ENCODE data around the gene ATP2B3. TPM values are rescaled to one million over a fixed set of nuclear protein-coding genes. Genes with fewer than 3 reads are reported as not detected.
A peak's percentile ranks its signal among the peaks of the same experiment; 100 is the strongest.

The ATP2B3 gene
- total RNA-seq, 6 donors from 2014 or later, result 0.10 to 0.55 (median 0.33) TPM; not detected in 2

DNA sequence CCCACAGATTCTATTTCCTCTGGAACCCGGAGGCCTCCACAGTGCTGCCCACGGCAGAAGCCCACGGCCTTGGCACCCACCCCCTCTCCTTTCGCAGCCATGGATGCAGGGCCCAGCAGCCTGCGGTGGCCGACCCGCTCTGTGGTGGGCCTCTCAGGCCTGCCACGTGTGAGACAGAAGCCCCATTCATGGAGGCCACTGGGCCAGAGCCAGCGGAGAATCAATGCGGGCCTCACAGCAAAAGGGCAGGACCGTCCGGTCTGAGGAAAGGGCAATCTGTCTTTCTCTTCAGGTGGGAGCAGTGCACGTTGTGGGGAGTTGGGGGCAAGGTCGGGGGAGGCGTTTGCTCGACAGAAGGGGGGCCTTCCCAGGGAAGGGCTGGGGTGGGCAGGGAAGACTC lies 38.7 kb upstream of the ATP2B3 start:
- Histone ChIP-seq H3K36me3 (no peaks in the 10 kb centered on the region), H3K4me1 (peaks cover 0 to 10% (median 6%) of the 10 kb centered on the region in 4 donors), H3K4me3 (no peak overlapping the region), H3K27ac (no peak overlapping the region), H3K9me3 (no peaks in the 10 kb centered on the region), H3K27me3 (peaks cover 0 to 4% (median 0%) of the 10 kb centered on the region in 4 donors)
- 85 to 94% methylated on average over 11 to 16 of the region's 16 CpGs for WGBS, 2 donors
- ATAC-seq (ENCODE audit: low FRiP score in 2 of 2), result no peak
- TF ChIP-seq POLR2A (IDR thresholded peaks at IDR 0.05) (no peak), EP300 (IDR thresholded peaks at IDR 0.05) (no peak), POLR2AphosphoS5 (IDR thresholded peaks at IDR 0.05) (no peak)
- TF ChIP-seq, protein P1, sequence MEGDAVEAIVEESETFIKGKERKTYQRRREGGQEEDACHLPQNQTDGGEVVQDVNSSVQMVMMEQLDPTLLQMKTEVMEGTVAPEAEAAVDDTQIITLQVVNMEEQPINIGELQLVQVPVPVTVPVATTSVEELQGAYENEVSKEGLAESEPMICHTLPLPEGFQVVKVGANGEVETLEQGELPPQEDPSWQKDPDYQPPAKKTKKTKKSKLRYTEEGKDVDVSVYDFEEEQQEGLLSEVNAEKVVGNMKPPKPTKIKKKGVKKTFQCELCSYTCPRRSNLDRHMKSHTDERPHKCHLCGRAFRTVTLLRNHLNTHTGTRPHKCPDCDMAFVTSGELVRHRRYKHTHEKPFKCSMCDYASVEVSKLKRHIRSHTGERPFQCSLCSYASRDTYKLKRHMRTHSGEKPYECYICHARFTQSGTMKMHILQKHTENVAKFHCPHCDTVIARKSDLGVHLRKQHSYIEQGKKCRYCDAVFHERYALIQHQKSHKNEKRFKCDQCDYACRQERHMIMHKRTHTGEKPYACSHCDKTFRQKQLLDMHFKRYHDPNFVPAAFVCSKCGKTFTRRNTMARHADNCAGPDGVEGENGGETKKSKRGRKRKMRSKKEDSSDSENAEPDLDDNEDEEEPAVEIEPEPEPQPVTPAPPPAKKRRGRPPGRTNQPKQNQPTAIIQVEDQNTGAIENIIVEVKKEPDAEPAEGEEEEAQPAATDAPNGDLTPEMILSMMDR (IDR thresholded peaks at IDR 0.05), result no peak
- DNase-seq, result no peak

DNA sequence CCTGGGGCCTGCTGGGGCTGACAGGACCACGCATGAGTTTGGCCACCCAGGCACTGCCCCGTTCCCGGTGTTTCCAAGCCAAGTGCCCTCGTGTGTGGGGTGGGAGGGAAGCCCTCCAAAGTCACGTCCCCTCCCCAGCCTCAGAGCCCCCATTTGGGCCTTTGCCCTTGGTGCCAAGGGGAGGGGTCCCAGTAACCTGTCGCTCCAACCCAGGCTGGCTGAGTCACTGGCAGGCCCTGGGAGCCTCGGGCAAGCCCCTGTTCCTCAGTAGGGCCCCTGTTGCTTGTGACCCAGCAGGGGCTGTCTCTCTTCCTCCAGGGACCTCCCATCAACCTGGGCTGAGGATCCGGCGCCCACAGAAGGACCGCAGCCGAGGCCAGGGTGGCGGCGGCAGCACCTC lies 36.4 kb upstream of the ATP2B3 start:
- 90% methylated on average over 10 of the region's 13 CpGs; no CpG with 5 or more reads in 1 of the 2 donors for WGBS, 2 donors
- TF ChIP-seq POLR2AphosphoS5 (IDR thresholded peaks at IDR 0.05), result no peak
- TF ChIP-seq, protein P1 (IDR thresholded peaks at IDR 0.05), result no peak
- TF ChIP-seq POLR2A (IDR thresholded peaks at IDR 0.05), result no peak
- no peak for TF ChIP-seq EP300 (IDR thresholded peaks at IDR 0.05)
- H3K27me3 ChIP-seq, result no peaks in the 10 kb centered on the region

DNA sequence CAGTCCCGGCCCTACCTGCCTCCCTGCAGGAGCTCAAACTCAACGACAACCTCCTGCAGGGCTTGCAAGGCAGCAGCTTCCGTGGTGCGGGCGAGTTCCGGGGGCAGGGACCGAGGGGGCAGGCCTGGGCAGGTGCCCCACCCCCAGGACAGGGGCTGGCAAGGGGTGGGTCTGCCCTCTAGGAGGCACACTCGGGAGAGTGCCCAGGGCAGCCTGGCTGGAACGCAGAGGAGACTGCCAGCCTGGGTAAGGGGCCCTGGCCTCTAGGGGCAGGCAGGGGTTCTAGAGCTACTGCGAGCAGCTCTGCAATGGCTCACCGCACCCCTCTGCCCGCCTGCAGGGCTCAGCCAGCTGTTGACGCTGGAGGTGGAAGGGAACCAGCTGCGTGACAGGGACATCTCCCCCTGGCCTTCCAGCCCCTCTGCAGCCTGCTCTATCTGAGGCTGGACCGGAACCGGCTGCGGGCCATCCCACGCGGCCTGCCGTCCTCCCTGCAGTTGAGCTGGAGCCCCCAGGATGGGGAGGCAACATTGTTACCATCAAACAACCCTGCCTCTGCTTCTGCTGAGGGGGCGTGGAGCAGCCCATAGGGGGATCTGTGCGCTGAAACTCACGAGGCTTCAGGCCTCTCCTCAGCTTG lies 34.9 kb upstream of the ATP2B3 start:
- Histone ChIP-seq H3K4me3 (no peak overlapping the region), H3K27me3 (no peaks in the 10 kb centered on the region), H3K4me1 (peaks cover 0 to 3% (median under 1%) of the 10 kb centered on the region in 4 donors), H3K9me3 (no peaks in the 10 kb centered on the region), H3K27ac (no peak overlapping the region), H3K36me3 (no peaks in the 10 kb centered on the region)
- TF ChIP-seq, protein P1 (IDR thresholded peaks at IDR 0.05), result no peak
- TF ChIP-seq POLR2A (IDR thresholded peaks at IDR 0.05) (no peak), POLR2AphosphoS5 (IDR thresholded peaks at IDR 0.05) (no peak), EP300 (IDR thresholded peaks at IDR 0.05) (no peak)
- DNase-seq, result peak in 1 of 2 donors; percentile 54
- WGBS, 2 donors, result 93% methylated on average over 22 of the region's 23 CpGs; no CpG with 5 or more reads in 1 of the 2 donors
- no peak for ATAC-seq (ENCODE audit: low FRiP score in 2 of 2)

More for the DNA sequence above, 36.4 kb upstream of the ATP2B3 start:
- Histone ChIP-seq H3K36me3 (no peaks in the 10 kb centered on the region), H3K27ac (no peak overlapping the region), H3K9me3 (no peaks in the 10 kb centered on the region), H3K4me1 (peaks cover 0 to 6% (median 0%) of the 10 kb centered on the region in 4 donors), H3K4me3 (no peak overlapping the region)
- no peak for DNase-seq
- no peak for ATAC-seq (ENCODE audit: low FRiP score in 2 of 2)

DNA sequence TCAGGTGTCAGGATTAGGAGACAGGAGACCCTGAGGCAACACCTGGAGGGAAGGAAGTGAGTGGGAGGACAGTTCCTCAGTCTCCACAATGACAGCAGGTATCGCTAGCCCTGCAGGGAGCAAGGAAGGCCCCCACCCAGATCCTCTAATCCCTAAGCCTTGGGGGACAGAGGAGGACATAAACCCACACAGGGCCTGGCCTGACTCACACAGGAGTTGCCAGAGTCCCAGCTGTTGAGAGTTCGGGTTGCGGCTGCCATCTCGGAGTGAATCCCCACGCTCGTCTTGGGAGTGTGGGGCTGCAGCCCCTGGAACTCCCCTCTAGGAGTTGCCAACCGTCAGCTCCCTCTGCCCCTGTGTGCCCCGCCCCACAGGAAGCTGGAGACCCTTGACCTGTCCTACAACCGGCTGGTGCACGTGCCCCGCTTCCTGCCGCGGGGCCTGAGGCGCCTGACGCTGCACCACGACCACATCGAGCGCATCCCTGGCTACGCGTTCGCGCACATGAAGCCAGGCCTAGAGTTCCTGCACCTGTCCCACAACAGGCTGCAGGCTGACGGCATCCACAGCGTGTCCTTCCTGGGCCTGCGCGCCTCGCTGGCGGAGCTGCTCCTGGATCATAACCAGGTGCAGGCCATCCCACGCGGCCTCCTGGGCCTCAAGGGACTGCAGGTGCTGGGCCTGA lies 31.9 kb upstream of the ATP2B3 start:
- Histone ChIP-seq H3K4me1 (peaks cover 10 to 24% (median 14%) of the 10 kb centered on the region in 4 donors), H3K27me3 (no peaks in the 10 kb centered on the region), H3K27ac (peak overlapping the region in 1 of 4 donors; percentile 30), H3K4me3 (no peak overlapping the region), H3K9me3 (no peaks in the 10 kb centered on the region), H3K36me3 (no peaks in the 10 kb centered on the region)
- TF ChIP-seq POLR2A (IDR thresholded peaks at IDR 0.05) (no peak), EP300 (IDR thresholded peaks at IDR 0.05) (no peak), POLR2AphosphoS5 (IDR thresholded peaks at IDR 0.05) (no peak)
- TF ChIP-seq, protein P1 (IDR thresholded peaks at IDR 0.05), result no peak
- DNase-seq, result peak in 1 of 2 donors; percentile 40
- WGBS, 2 donors, result 76% methylated on average over 26 of the region's 30 CpGs; no CpG with 5 or more reads in 1 of the 2 donors
- ATAC-seq (ENCODE audit: low FRiP score in 2 of 2), result no peak

Measured in upper lobe of left lung (tissue), 6 donors.